Kasumi-1 (cell line): ENCODE data around the gene DLG4.
"Not testable (repeated sequence)": the region's sequence is repeated elsewhere in the genome, so short reads cannot be mapped to it uniquely, and the experiment has no call there.

Source experiments
- DNase-seq, 2 experiments: peaks; one replicate each; lab custom pipeline; 2025; lab: John Stamatoyannopoulos, UW

DLG4 gene

GRCh38 chr17:7249214-7249613 is 29.6 kb upstream of the DLG4 start:
- no peak for DNase-seq

GRCh38 chr17:7248796-7249195 is 29.2 kb upstream of the DLG4 start:
- DNase-seq = no peak

- no peak for DNase-seq
These were observed 27.1 kb upstream of the DLG4 start for GRCh38 chr17:7246779-7247178.

- not testable (repeated sequence) for DNase-seq
These were observed 24.2 kb upstream of the DLG4 start for GRCh38 chr17:7243838-7244237.

- DNase-seq = no peak
These were observed 23.8 kb upstream of the DLG4 start for GRCh38 chr17:7243453-7243729.

GRCh38 chr17:7242717-7243452 is 23.2 kb upstream of the DLG4 start:
- peak; percentile 62 to 77 for DNase-seq

- DNase-seq = peak; percentile 55 to 60
These were observed 22.4 kb upstream of the DLG4 start, which contains the start of gene GABARAP for GRCh38 chr17:7241783-7242716. GABARAP (minus strand) TSS chr17:7242449; CDS start chr17:7242330, 119 bp downstream.

- no peak for DNase-seq
These were observed 21.6 kb upstream of the DLG4 start for GRCh38 chr17:7241090-7241733.

- no peak for DNase-seq
These were observed 20.7 kb upstream of the DLG4 start for GRCh38 chr17:7240375-7240774.

GRCh38 chr17:7239091-7240027 is 19.7 kb upstream of the DLG4 start, which contains the start of gene PHF23:
PHF23 (minus strand) TSS chr17:7239457; CDS start chr17:7239279, 178 bp downstream.
- DNase-seq = peak; percentile 92

GRCh38 chr17:7238420-7239090 is 18.9 kb upstream of the DLG4 start:
- no peak for DNase-seq

- no peak for DNase-seq
These were observed 18.3 kb upstream of the DLG4 start for GRCh38 chr17:7237761-7238419.

GRCh38 chr17:7237266-7237760 is 17.7 kb upstream of the DLG4 start:
- DNase-seq = no peak

- no peak for DNase-seq
These were observed 17.2 kb upstream of the DLG4 start for GRCh38 chr17:7236808-7237207.

GRCh38 chr17:7235693-7236665 is 16.3 kb upstream of the DLG4 start:
- no peak for DNase-seq

- DNase-seq = peak; percentile 85 to 86
These were observed 14.7 kb upstream of the DLG4 start, which contains the start of gene DVL2 for GRCh38 chr17:7234083-7234951. DVL2 (minus strand) TSS chr17:7234517; CDS start chr17:7234262, 255 bp downstream.

- peak in 1 of 2 experiments; percentile 24 for DNase-seq
These were observed 14.1 kb upstream of the DLG4 start for GRCh38 chr17:7233701-7234082.

GRCh38 chr17:7232114-7232513 is 12.5 kb upstream of the DLG4 start:
- DNase-seq = no peak
